CD4-positive, alpha-beta T cell treated with Interleukin-17A for 4 hours (primary cell): ENCODE results near the gene ABCA4.
"Not testable (repeated sequence)": the region's sequence is repeated elsewhere in the genome, so short reads cannot be mapped to it uniquely, and the experiment has no call there.

Experiments
- DNase-seq: peaks from one replicate; pipeline ENCODE4 v3.0.0-alpha.2; 2020; ENCODE audit warnings: mixed read lengths

ABCA4 gene

DNA sequence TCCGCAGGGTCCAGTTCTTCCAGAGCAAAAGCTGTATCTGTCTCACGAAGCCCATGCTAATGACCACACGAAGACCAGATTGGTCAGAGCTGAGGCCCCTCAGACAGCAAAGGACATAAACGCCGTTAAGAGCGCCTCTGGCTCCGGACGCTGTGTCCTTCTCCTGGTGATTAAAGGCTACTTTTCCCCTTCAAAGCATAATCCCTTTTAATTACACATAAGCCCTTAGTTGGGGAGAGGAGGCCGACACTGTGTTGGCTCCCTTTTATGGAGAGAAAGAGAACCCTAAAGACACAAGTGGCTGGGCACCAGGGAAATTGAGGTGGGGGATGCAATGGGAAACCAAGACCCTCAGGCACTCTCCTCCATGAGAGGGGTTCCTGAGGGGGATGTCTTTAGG, at the start of gene ABCA4:
TSS of gene ABCA4 (minus strand) at position 158 of the 400 bp plus-strand sequence. CDS start at position 55, 103 bp downstream.
- DNase-seq: no peak

DNA sequence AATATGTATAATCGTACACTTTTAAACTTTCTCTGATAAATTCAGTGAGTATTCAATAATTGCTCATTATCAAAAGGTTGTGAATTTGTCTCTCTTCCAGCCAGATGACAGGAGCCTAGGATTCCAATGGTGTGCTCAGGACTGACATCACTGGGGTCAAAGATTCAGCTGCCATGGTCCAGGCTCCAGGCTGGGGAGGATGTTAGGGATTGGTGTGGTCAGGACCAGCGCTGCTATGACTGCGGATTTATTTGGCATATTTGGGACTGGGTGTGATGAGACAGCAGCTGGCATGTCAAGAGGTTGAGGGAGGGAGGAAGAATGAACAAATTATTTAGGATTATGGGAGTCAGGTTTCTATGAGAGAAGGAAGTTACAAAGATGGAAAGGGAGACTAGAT, 48.2 kb upstream of the ABCA4 start:
- DNase-seq: no peak

DNA sequence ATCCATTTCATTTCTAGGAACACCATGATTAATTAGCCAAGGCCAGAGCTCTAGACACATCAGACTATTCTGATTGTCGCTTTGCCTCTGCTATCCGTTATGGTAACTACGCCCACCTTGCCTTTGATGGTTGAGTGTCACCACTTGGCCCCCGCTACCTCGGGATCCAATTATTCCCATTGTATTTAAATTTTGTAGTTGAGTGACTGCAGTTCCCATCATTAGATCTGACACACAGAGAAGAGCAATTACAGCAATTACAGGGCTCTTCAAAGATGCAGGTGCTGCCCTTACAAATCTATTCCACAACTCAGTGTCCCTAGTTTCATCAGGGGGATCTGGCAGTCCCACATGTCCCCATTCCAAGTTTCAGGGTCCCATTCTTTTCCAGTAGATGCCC, 44.9 kb upstream of the ABCA4 start:
- DNase-seq: no peak

GRCh38 chr1:94164885-94165284, 43.9 kb upstream of the ABCA4 start:
- DNase-seq: not testable (repeated sequence)

- not testable (repeated sequence) for DNase-seq
Measured at GRCh38 chr1:94164121-94164520, 43.2 kb upstream of the ABCA4 start.

DNA sequence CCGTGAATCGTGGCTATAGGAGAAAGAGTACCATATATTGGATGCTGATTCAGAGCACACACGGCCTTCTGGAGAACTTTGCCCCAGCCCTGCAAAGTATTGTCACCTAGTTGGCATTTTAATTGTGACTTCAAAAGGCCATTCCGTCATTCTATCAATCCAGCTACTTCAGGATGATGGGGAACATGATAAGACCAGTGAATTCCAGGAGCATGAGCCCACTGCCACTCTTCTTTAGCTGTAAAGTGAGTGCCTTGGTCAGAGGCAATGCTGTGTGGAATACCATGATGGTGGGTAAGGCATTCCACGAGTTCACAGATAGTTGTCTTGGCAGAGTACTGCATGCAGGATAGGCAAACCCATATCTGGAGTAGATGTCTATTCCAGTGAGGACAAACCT, 42.3 kb upstream of the ABCA4 start:
- not testable (repeated sequence) for DNase-seq

GRCh38 chr1:94160811-94161210, 39.9 kb upstream of the ABCA4 start:
- DNase-seq: no peak

DNA sequence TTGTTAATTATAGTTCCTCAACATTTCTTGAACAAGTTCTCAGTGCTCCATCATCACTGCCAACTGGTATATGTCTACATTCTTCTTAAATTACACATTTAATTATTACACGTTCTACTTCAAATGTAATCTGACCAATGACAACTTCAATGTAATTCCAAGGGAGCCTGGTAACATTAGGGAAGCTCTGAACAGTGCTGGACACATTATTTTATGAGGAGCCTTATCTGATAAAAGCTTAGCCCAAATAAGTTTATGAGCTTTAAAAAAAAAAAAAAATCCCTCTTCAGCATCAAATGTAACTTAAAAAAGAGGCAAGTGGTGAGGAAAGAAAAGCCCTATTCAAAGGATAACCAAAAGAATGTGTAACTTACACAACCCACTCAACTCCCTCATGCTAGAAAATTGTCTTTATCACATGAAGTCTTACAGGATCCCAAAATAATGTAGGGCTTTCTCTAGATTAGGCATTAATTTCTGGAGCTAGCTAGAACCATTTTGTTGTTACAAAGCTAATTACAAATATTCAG, 35.2 kb upstream of the ABCA4 start:
- no peak for DNase-seq

DNA sequence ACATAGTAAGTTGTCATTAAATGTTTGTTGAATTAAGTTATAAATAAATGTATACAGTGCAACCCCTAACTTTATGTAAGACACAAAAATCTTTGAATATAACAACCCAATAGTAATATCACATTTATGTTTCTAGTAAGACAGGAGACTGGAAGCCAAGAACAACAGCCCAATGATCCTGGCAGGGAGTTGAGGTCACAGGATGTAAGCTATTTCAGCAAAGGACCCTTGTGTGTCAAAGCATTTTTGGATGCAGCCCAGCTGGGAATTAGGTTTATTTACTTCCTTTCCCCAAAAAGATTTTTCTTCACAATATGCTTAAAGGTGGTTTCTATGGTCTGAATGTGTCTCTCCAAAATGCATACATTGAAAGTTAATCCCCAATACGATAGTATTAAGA, 34.0 kb upstream of the ABCA4 start:
- no peak for DNase-seq

GRCh38 chr1:94153133-94153532, 32.2 kb upstream of the ABCA4 start:
- no peak for DNase-seq

DNA sequence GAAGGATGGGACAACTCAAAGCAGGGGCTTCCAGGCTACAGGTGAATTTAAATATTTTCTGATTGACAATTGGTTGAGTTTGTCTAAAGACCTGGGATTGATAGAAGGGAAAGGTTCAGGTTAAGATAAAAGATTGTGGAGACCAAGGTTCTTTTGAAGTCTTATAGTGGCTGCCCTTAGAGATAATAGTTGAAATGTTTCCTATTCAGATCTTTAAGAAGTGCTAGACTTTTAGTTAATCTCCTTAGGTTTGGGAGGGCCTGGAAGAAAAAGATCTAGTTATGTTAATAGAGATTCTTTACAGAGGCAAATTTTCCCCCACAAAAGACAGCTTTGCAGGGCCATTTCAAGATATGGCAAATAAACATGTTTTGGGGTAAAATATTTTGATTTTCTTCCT, 28.2 kb upstream of the ABCA4 start:
- DNase-seq: not testable (repeated sequence)

DNA sequence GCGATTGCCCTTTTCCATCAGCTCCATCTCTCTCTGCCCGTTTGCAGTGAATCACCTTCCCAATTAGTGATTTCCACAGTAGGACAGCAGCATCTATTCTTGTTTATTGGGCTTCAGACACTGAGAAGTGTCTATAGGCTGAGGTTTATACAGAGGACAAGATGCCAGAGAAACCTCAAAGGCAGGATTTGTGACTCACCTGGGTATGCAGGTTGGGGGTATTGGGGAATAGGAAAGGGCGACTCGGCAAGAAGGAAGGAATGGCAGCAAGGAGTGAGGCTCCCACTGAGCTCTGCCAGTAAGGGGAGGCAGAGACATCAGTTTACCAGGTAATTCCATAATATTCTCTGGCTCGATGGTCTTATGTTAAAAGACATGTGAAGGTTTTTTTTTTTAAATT, 25.3 kb upstream of the ABCA4 start:
- no peak for DNase-seq

DNA sequence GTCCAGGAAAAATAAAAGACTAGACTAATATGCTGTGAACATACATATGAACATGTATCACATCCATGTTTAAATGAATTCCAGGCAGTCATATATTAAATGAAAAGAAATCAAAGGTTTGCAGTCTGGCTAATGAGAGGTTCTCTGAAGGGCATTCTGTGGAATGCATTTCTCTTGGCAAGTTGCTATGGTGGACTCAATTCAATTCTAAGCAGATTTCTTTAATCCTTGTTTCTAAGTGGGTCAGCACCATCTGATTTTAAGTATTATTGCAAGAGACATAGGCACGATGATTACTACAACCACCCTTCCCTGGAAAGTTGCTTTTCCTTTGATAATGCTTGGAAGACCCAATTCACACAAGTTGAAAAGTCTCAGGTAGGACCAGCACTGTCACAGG, 23.9 kb upstream of the ABCA4 start:
- no peak for DNase-seq

DNA sequence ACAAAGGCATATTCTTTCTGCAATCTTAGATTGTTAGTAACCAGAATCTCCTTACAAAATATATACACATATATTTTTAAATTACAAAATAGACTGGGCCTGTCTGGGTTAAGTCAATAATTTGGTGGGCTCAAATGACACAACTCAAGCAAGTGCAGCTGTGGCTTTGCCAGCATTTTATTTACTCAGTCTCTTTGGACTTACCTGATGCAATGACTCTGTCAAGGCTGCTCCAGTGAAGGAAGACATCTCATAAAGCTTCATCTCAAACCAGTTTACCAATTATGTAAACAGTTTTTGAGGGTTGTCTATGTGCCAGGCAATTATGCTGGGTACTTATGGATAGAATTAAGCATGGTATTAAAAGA, 22.8 kb upstream of the ABCA4 start:
- DNase-seq: no peak

DNA sequence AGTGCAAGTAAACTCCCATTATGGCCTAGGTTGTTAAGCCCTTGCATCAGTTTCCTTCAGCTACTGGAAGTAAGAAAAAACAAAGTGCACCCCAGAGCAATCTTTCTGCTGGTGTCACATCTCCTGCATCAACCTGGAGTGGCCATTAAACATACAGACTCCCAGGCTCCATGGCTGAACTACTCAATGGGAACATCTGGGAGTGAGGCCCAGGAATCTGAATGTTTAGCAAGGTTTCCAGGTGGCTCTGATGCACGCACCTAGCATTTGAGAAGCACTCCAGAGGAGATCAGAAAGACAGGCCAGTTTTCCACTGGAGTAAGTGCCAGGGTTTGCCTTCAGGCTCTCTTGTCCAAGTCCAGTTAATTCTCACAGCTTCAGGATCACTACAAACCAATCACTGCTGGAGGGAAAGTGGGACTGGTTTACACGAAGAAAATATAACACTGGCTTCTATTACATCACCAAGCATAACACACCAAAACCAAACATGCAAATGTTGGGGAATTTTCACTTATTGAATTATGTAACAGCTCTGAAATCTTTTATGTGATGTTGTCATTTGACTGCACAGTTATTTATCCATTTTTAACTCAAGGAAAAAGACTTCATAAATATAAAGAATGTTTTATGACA, 22.3 kb upstream of the ABCA4 start:
- DNase-seq: no peak

DNA sequence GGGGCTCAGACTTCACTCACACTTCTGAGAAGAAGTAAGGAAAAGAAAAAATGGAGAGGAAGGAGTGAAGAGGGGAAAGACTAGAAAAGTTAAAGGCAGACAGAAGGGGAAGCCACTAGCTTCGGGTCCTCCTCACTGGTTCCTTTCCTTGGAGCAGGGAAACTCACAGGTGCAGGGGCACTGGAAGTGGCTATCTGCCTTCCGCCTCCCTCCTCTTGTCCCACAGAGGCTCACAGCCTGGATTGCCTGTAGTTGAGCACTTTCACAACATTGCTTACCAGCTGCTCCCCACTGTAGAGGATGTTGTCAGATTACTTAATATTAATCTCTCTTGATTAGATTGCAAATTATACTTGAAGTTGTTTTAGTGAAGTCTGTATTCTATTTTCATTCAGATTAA, 21.6 kb upstream of the ABCA4 start:
- DNase-seq: no peak

- DNase-seq: no peak
Measured at GRCh38 chr1:94142022-94142421, 21.1 kb upstream of the ABCA4 start.

DNA sequence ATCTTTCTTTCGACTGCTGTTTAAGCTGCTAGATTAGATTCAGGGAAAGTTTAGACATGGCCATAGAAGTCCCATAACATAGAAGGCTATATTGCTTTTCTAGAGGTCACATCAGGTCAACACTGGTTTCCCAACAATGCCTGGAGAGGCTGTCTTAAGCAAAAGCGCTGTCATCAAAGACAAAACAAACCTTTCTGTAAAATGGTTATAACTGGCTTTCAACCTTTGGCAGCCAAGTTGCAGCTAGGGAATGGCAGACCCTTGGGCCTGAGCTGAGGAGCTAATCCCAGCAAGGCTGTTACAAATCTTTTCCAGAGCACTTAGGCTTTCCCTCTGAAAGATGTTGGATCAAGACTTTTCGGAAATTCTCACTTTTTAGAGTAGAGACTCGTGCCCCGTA, 11.2 kb upstream of the ABCA4 start:
- DNase-seq: no peak

- DNase-seq: no peak
Measured at GRCh38 chr1:94130851-94131595, 10.1 kb upstream of the ABCA4 start.

GRCh38 chr1:94126651-94127050, 5.7 kb upstream of the ABCA4 start:
- no peak for DNase-seq

- DNase-seq: no peak
Measured at GRCh38 chr1:94125551-94126514, 4.9 kb upstream of the ABCA4 start.

DNA sequence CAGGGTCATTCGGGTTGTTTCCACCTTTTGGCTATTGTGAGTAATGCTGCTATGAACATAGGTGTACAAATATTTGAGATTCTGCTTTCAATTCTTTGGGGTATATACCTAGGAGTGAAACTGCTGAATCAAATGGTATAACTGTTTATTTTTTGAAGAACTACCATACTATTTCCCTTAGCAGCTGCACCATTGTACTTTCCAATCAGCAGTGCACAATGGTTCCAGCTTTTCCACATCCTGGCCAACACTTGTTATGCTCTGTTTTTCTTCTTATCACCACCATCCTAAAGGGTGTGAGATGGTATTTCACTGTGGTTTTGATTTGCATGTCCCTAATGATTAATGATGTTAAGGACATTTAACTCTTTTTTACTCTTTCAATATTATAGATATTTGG, 3.6 kb upstream of the ABCA4 start:
- DNase-seq: no peak
